Thymus (tissue), 11 donors: ENCODE data around the gene MOB1B. TPM values are rescaled to one million over a fixed set of nuclear protein-coding genes. Genes with fewer than 3 reads are reported as not detected.

Experiments used
- DNase-seq, 9 donors: peaks; one replicate each; pipeline ENCODE4 v3.0.0-alpha.2; 2013; ENCODE audit warnings: low spot score in 9 of 9, low read depth in 6 of 9, missing footprints in 1 of 9
- H3K27ac ChIP-seq, 2 donors: one replicate each; pipeline ENCODE4 v1.5.1; 2013; ENCODE audit warnings: control low read depth in 1 of 2, low read depth in 1 of 2, low read length in 1 of 2, mild to moderate bottlenecking in 1 of 2, moderate library complexity in 1 of 2
- H3K27me3 ChIP-seq, 2 donors: one replicate each; pipeline ENCODE4 v1.5.1; 2013; ENCODE audit warnings: low read length in 1 of 2; ENCODE audit not compliant: control insufficient read depth in 2 of 2, insufficient read depth in 1 of 2
- H3K36me3 ChIP-seq, 2 donors: one replicate each; pipeline ENCODE4 v1.5.1; 2013; ENCODE audit warnings: low read length in 1 of 2, mild to moderate bottlenecking in 1 of 2, moderate library complexity in 1 of 2; ENCODE audit not compliant: control insufficient read depth in 2 of 2, insufficient read depth in 2 of 2
- H3K4me1 ChIP-seq, 2 donors: one replicate each; pipeline ENCODE4 v1.5.1; 2013; ENCODE audit warnings: low read length in 2 of 2; ENCODE audit not compliant: control insufficient read depth in 2 of 2, insufficient read depth in 2 of 2
- H3K4me3 ChIP-seq, 2 donors: one replicate each; pipeline ENCODE4 v1.5.1; 2013; ENCODE audit warnings: low read length in 2 of 2, control low read depth in 1 of 2, mild to moderate bottlenecking in 1 of 2
- H3K9me3 ChIP-seq, 2 donors: one replicate each; pipeline ENCODE4 v1.5.1; 2013; ENCODE audit warnings: low read length in 1 of 2, mild to moderate bottlenecking in 1 of 2; ENCODE audit not compliant: control insufficient read depth in 2 of 2, insufficient read depth in 1 of 2
- WGBS: extraction: QIAGEN DNeasy Blood & Tissue Kit; methylation state at CpG from one replicate; pipeline ENCODE4 v1.1.7; 2013; 5-methylcytosine and 5-hydroxymethylcytosine counted together
- polyA plus RNA-seq: library from polyadenylated mRNA; stranded (reverse); fragments of 200-250 nt; gene quantifications from one replicate; pipeline ENCODE4 v1.2.3, GENCODE V29; 2013
- total RNA-seq: library from RNA; stranded (reverse); fragments of 120-200 nt; gene quantifications from one replicate; pipeline ENCODE4 v1.2.4, GENCODE V29; 2013
- donor health status: healthy.

Gene MOB1B
- total and polyA plus RNA-seq, 2 donors, result 14.4 to 15.1 TPM

- H3K4me1 ChIP-seq, result peaks cover 10 to 17% of the 10 kb centered on the region in 2 donors
- DNase-seq, result no peak
Observed at GRCh38 chr4:70938086-70938485, 35.9 kb downstream of the MOB1B start.

GRCh38 chr4:70940134-70940533 is 38.0 kb downstream of the MOB1B start:
- DNase-seq, result no peak
- Histone ChIP-seq H3K4me1 (peaks cover 11 to 14% of the 10 kb centered on the region in 2 donors), H3K36me3 (peaks cover 5 to 19% of the 10 kb centered on the region in 2 donors), H3K9me3 (peaks cover 0 to 11% of the 10 kb centered on the region in 2 donors), H3K27me3 (no peaks in the 10 kb centered on the region), H3K27ac (no peak overlapping the region), H3K4me3 (no peak overlapping the region)
- 98% methylated on average over 5 of the region's 5 CpGs for WGBS

More at GRCh38 chr4:70938086-70938485, 35.9 kb downstream of the MOB1B start:
- Histone ChIP-seq H3K4me3 (no peak overlapping the region), H3K27me3 (no peaks in the 10 kb centered on the region), H3K9me3 (peaks cover 0 to 11% of the 10 kb centered on the region in 2 donors), H3K27ac (no peak overlapping the region), H3K36me3 (peaks cover 5 to 14% of the 10 kb centered on the region in 2 donors)
- 94% methylated on average over 3 of the region's 3 CpGs for WGBS

GRCh38 chr4:70943114-70943513 is 40.9 kb downstream of the MOB1B start:
- no peaks in the 10 kb centered on the region for H3K27me3 ChIP-seq
- H3K36me3 ChIP-seq, result peaks cover 5 to 16% of the 10 kb centered on the region in 2 donors
- peak in 1 of 9 donors; percentile 53 for DNase-seq
- peaks cover 6 to 11% of the 10 kb centered on the region in 2 donors for H3K4me1 ChIP-seq
- peaks cover 0 to 9% of the 10 kb centered on the region in 2 donors for H3K9me3 ChIP-seq
- H3K27ac ChIP-seq, result peak overlapping the region in 1 of 2 donors; percentile 68
- no peak overlapping the region for H3K4me3 ChIP-seq

GRCh38 chr4:70945046-70945445 is 42.9 kb downstream of the MOB1B start:
- H3K4me3 ChIP-seq, result no peak overlapping the region
- WGBS, result 42% methylated on average over 3 of the region's 3 CpGs
- H3K27ac ChIP-seq, result no peak overlapping the region
- no peaks in the 10 kb centered on the region for H3K27me3 ChIP-seq
- H3K4me1 ChIP-seq, result peaks cover 6 to 18% of the 10 kb centered on the region in 2 donors
- H3K9me3 ChIP-seq, result peaks cover 0 to 2% of the 10 kb centered on the region in 2 donors
- peaks cover under 1 to 10% of the 10 kb centered on the region in 2 donors for H3K36me3 ChIP-seq
- no peak for DNase-seq

- peaks cover 6 to 18% of the 10 kb centered on the region in 2 donors for H3K4me1 ChIP-seq
- H3K9me3 ChIP-seq, result no peaks in the 10 kb centered on the region
- DNase-seq, result no peak
- WGBS, result 93% methylated on average over 3 of the region's 3 CpGs
- H3K36me3 ChIP-seq, result peaks cover 0 to 6% of the 10 kb centered on the region in 2 donors
- no peaks in the 10 kb centered on the region for H3K27me3 ChIP-seq
- no peak overlapping the region for H3K4me3 ChIP-seq
- no peak overlapping the region for H3K27ac ChIP-seq
Observed at GRCh38 chr4:70945452-70946055, 43.4 kb downstream of the MOB1B start.

GRCh38 chr4:70946939-70947338 is 44.8 kb downstream of the MOB1B start:
- H3K4me1 ChIP-seq, result peaks cover 6 to 18% of the 10 kb centered on the region in 2 donors
- no peak for DNase-seq
- H3K9me3 ChIP-seq, result no peaks in the 10 kb centered on the region
- H3K36me3 ChIP-seq, result peaks cover 0 to 9% of the 10 kb centered on the region in 2 donors
- no peaks in the 10 kb centered on the region for H3K27me3 ChIP-seq
- WGBS, result 82% methylated on average over 4 of the region's 4 CpGs
- H3K27ac ChIP-seq, result no peak overlapping the region
- no peak overlapping the region for H3K4me3 ChIP-seq

- Histone ChIP-seq H3K27ac (peak overlapping the region in 1 of 2 donors; percentile 61), H3K27me3 (no peaks in the 10 kb centered on the region), H3K9me3 (no peaks in the 10 kb centered on the region), H3K4me3 (no peak overlapping the region), H3K4me1 (peaks cover 4 to 19% of the 10 kb centered on the region in 2 donors), H3K36me3 (peaks cover 0 to 9% of the 10 kb centered on the region in 2 donors)
- 84% methylated on average over 5 of the region's 5 CpGs for WGBS
- DNase-seq, result peak in 1 of 9 donors; percentile 46
Observed at GRCh38 chr4:70948665-70949260, 46.6 kb downstream of the MOB1B start.

- Histone ChIP-seq H3K9me3 (no peaks in the 10 kb centered on the region), H3K27me3 (no peaks in the 10 kb centered on the region), H3K36me3 (peaks cover 3 to 7% of the 10 kb centered on the region in 2 donors), H3K27ac (no peak overlapping the region), H3K4me1 (peaks cover 3 to 20% of the 10 kb centered on the region in 2 donors), H3K4me3 (no peak overlapping the region)
- WGBS, result 57% methylated on average over 1 of the region's 1 CpG
- no peak for DNase-seq
Observed at GRCh38 chr4:70954032-70954431, 51.9 kb downstream of the MOB1B start.

GRCh38 chr4:70956549-70957210 is 54.5 kb downstream of the MOB1B start:
- no peak overlapping the region for H3K27ac ChIP-seq
- H3K36me3 ChIP-seq, result peaks cover 10 to 27% of the 10 kb centered on the region in 2 donors
- no peak overlapping the region for H3K4me3 ChIP-seq
- H3K9me3 ChIP-seq, result no peaks in the 10 kb centered on the region
- H3K4me1 ChIP-seq, result peaks cover 3 to 15% of the 10 kb centered on the region in 2 donors
- no peaks in the 10 kb centered on the region for H3K27me3 ChIP-seq
- 96% methylated on average over 5 of the region's 5 CpGs for WGBS
- no peak for DNase-seq
